ENCODE measurements around the gene CCDC182.

The CCDC182 gene

DNA sequence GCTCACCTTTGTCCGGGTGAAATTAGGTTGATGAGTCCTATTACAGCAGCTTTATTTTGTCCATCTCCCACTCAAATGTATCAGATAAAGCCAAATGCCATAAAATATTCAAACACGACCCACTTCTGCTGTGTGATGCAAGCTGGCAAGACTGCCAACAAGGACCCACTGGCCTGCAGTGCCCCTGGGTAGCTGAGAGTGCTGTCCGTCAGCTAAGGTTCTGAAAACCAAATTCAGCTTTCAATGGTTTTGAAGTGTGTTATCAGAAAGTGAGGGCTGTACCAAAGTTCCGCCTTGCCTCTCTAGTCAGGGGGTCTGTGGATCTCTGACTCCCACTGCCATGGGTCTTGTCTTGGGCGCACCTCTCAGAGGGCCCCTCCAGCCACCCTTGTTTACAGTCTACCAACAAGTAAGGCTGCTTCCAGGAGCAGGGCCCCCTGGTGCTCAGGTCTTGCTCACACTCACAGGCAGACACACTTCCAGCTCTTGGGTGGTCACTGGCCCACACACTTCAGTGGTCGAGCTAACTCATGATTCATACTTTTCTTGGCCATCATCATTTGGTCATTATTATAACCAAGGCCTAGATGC is 10.5 kb upstream of the CCDC182 start:
- DNase-seq: no peak

DNA sequence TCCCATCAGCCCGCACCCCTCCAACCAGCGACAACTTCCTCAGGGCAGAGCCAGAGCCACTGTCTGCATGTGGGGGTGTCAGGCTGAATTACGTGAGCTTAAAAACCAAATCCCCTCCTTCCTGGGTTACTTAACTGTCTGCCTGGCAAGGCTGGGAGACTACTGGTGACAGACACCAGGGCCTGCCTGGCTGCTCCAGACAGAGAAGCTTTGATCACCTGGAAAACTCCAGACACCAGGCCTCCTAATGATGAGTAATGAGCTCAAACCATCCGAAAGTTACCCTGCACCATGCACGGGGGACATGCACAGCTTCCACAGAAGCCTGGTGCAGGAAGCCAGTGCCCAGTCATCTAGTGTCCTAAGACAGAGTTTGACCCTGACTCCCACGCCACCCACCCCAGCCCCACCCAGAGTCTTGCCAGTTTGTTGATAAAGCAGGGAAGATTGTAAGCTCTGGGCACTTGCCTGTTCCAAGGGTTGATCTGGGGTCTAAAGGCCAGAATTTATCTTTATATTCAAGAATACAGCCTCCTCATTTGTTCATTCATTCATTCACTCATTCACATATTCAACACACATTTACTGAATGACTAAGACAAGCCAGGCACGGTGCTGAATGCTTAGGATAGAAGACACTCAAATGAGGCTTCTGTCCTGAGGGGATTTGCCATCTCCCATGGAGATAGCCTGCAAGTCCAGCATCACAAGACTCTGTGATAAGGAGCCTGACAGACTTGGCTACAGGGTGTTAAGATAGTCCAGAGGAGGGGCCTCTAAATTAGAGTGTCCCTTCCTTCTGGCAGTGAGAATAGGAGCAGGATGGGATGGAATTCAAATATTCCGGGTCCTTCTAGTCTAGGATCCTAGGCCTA is 7.2 kb upstream of the CCDC182 start:
- no peak for DNase-seq

DNA sequence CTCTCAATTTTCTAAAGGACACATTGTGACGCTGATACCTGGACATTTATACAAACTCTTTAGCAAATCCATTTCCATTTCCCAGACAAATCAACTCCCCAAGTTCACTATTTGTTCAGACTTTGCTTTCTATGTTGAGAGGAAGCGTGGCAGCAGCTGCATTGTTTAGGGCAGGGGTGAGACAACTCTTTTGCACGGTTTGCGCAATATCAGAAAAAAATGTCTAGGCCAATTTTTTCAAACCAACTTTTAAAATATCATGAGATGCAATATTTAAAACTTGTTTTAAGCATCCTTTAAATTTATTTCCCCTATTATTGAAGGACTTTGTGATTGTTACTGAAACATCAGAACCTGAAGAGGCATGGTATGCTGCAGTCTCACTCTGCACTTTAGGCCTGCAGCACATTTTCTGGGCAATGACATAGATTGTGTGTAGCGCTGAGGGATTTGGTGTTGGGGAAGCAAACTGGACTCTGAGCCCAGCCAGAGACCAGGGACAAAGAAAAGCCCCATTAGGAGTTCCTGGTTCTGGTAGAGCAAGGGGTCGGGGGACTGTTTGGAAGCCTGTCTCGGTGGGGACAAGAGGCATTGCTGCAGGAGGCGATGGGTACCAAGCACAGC is 6.4 kb upstream of the CCDC182 start:
- no peak for DNase-seq

DNA sequence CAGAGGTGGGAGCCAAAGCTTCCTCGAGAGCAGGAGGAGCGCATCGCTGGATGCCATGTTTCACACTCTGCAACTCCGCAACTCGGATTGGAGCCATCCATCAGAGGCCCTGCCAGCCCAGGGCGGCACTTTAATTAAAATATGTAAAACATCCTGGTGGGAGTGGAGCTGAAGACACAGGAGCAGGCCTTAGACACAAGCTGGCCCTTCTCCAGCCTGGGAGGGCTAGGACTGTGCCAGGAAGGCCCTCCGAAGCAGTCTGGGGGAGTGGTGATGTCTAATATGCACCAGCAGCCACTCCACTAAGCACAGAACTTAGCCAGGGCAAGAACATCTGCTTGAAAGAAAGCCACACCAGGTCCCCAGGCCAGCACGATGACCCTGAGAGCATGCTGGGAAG is 5.8 kb upstream of the CCDC182 start:
- no peak for DNase-seq

DNA sequence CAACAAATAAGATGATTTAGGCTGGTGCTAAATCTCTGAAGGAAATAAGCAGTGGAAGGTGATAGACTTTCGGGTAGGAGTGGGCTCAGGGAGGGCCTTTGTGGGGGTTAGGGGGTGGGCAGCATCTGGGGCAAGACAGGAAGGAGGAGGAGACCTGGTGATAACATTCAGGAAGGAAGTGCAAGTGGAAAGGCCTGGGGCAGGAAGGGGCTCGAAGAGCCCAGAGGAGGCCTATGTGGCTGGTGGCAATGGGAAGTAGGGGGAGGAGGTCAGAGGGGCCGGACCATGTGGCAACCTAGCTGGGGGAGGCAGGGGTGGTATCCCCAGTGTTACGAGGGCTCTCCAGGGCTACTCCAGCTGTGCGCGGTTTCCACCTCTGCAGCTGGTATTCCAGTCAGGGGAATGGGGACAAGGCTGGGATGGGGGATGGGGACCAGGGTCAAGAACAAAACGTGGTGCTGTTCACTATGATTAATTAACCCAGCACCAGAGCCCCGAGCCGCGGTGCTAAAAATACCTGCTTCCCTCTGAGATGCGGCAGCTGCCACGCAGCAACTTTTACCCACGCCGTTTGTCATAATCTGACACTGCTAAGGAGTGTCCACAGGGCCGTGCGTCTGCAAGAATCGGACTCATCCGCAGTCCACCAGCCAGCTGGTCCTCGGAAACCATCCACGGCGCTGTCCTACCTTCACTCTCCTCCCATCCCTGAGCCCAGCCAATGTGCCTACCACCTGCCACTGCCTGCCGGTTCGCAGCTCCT is 5.2 kb upstream of the CCDC182 start:
- DNase-seq: no peak

DNA sequence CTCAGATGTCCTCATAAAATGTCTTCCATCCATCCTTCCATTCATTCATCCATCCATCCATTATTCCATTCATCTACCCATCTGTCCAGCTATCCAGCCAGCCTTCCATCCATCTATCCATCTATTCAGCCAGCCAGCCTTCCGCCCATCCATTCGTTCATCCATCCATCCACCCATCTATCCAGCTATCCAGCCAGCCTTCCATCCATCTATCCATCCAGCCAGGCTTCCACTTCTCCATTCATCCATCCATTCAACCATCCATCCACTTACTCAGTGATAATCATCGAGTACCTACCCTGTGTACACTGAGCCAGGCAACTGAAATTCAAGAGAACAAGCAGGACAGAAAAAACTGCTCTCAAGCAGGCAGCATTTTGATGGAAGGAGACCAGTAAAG is 4.6 kb upstream of the CCDC182 start:
- no peak for DNase-seq

DNA sequence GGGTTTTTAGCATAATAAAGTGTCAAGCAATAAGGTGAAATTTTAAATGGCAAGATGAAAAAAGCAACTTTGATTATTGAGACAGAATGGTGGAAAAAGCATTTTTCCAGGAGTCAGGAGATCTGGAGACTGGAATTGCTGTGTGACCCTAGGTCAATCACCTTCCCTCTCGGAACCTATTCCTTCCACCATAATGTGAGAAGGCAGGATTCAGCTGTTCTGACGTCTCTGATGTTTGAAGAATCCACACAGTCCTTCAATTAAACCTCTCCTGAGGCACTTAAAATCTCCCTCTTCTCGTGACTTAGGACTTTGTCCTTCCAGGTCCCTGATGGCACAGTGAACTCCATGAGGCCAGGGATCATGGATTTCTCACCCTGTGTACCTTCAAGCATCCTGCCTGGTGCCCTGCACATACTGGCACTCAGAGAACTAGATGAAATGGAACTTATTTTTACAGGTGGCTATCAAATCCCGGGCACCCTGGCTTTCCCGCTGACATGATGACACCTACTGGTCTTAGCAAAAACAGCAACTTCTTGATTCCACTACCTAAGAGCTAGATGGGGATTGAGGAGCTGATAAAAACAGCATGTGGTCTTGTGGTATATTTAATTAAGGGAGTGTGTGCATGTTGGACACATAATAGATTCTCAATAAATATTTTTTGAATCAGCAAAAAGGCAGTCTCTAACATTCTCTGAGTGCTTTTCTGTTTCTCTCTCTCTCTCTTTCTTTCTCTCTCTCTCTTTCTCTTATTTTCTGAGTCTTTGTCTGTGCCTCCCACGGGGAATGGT is 2.3 kb upstream of the CCDC182 start:
- DNase-seq: peak; percentile 27

DNA sequence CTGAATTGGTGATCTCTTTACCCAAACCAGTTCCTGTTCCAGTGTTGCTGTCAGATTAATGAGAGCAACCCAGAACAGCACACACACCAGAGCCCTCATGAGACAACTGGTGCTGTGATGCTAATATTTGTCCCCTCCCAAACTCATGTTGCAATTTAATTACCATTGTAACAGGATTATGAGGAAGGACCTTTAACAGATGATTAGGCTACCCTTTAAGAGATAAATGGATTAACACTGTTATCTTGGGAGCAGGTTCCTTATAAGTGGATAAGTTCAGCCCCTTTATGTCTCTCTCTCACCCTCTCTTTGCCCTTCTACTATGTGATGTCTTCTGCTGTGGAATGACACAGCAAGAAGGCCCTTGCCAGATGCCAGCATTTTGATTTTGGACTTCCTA is 1.1 kb upstream of the CCDC182 start:
- DNase-seq: no peak

DNA sequence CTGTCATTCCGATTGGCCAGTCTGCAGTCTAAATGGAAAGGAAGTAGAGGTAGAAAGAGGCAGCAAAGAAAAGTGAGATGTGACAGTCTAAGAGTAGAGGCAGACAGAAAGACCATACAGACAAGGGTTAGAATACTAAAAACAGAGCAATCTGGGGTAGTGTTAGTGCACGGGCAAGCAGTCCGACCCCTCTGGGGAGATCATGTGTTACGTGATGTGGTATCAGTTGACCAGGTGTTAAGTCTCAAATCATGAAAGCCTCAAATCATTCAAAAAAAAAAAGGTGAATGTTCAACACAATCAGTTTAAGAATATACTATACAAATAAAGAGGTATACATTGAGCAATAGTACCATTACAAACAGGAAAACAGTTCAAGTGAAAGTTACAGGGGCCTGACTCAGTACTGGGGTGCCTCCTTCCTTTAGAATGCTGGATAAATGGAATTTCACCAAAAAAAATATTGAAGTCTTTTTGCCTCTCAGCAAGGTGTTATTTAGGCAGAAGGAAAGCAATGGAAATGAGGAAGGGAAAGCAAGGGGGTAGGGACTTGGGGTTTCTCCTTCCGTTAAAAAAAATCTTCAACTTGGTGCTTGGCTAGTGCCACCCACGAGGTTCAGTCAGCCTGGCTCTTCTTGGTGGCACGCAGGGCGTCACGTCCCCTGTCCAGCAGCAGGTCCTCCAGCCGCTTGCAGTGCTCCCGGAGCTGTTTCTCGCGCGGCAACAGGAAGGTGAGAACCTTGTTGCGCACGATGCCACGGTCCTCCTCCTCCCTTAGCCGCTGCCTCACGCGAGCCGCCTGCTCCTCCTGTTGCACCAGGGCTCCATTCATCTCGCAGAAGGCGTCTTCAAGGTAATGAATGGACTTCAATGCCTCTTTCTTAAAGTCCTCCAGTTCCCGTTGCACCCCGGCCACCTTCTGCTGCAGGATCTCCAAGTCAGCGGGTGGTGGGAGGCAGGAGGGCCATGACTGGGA is 616 bp downstream of the CCDC182 start:
- no peak for DNase-seq

DNA sequence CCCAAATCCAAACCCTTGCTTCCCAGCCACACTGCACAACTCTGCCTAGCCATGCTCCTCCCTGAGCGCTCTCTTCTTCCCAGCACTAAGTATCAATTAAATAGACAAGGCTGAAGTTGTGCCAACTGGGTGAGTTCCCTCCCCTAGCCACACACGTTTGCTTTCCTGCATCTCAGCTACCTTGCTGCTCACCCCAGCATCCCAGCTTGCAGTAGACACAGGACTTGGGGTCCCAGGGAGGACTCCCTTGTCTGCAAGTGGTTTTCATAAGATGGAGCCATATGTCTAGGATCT is 4.9 kb downstream of the CCDC182 start:
- DNase-seq: no peak

DNA sequence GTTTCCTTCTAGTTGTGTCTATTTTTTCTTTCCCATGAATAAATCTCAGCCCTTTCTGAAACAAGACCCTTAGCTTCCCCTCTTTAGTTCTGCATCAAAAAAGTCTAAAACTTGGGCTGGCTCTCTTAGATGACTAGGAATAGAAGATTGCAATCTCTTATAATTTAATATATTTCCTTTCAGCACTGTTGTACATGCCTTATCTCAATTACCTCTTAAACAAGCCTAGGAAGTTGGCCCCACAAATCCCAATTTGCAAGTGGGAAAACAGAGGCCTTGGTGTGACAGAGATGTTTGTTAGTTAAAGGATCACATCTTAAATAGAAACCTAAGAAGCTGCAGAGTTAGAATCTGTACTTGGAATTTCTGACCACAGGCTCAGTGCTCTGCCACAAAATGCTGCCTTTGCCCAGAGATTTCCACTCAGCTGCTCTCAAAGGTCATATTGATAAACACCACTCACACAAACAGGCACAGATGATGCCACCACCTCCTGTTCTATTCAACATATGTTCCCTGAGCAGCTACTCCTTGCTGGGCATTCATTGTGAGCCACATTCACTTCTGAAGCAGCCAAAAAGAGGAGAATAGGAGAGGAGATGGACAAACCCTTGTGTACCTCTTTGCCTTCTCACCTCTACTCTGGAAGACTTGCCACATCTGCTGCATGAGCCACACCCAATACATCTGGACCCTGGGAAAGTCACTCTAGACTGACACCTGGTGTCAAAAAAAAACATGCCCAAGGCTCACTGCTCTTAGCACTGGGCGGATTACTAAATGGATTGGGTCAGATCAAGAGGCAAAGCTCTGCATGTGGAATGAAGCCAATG is 5.5 kb downstream of the CCDC182 start:
- no peak for DNase-seq

DNA sequence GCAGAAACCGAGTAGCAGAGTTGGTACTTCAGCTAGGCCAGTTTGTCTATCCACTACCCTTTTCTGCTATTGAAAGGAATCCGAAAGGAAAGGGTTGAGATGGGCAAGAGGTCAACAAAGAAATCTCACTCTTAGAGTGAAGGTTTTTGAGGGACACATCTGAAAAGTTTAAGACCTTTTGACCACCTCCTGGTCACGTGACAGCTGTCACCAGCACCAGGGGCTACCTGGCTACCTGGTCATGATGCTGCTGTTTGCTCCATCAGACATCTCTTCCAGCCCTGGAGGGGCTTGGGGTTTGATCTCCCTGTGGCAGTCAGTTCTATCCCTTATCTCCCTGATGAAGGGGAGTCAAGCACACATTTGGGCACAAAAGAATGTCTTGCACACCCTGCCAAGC is 7.6 kb downstream of the CCDC182 start:
- DNase-seq: no peak

DNA sequence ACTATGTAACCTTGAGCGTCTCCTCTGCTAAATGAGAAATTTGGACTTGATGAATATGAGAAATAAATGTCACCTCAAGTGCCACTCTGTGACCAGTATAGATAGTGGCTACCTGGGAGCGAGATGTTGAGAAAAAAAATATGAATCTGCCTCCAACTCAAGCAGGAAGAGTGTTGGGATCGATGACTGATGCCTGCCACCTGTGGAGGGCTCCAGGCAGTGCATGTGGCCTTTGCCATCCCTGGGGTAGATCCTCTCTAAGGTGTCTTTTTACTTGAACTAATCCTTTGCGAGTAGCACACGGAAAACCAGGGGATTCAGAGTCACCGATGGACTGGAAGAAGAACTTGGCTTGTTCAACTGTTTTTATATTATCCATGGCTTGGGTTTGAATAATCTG is 9.4 kb downstream of the CCDC182 start:
- DNase-seq: no peak

DNA sequence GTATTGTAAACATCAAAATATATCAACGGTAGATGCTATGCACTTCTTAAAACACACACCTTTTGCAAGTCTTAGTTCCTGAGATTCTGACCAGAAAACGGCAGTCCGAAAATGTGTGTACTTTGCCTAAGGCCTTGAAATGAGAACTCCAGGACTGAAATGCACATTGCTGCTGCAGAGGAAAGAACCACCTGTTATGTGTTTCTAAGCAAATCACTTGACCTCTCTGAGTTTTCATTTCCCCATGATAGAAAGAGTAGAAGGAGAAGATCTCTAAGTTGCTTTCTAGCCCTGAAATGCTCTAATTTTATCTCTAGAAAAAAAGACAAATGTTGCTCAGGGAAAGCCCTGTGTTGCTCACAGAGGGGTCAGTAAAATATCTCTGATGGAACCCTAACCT is 9.9 kb downstream of the CCDC182 start:
- DNase-seq: no peak

DNA sequence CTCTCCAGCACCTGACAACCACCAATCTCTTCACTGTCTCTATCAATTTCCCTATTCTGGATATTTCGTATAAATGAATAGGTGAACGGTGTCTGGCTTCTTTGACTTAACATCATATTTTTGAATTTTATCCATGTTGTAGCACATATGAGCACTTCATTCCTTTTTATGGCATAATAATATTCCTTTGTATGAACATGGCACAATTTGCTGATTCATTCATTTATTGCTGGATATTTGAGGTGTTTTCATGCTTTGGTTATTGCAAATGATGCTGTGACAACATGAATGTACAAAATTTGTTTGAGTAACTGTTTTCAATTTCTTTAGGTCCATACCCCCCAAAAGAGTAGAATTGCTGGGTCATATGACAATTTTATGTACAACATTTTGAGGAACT is 12.0 kb downstream of the CCDC182 start:
- no peak for DNase-seq

DNA sequence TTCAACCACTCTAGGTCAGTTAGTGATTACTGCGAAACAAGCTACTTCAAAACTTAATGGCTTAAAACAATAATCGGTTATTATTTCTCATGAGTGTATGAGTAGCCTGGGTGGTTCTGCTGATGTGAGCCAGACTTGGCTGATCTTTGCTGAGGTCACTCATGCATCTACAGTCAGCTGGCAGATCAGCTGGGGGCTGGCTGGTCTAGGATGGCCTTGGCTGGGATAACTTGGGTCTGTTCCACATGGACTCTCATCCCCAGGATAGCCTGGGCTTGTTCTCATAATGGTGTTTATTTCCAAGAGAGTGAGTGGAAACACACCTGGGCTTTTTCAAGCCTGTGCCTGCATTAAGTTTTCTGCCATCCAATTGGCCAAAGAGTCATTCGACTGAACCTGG is 13.0 kb downstream of the CCDC182 start:
- DNase-seq: no peak

DNA sequence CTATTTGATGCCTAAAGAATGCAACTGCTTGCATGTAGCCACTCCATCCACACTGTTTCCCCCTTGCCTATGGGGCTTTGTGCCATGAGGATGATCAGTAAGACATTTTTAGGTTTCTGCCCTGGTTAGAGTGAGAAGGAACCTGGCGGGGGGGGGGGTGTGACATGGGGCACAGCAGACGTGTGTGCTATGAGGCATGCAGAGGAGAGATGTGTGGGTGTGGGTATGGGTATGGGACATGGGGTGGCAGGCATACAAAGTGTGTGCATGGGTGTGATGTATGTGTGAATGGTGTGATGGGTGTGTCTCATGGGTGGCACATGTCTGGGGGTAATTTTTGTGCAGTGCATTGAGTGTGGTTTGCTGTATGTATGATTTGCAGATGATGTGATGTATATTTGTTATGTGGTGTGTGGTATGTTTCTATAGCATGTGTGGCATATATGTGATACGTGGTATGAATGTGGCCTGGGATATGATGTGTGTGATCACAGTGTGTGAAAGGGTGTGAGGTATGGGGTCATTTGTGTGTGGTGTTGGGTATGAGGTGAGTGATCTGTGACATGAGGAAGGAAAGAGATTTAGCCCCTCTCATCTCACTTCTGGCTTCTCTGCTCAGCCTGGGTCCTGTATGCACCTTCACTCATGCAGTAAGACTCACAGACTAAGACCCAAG is 14.9 kb downstream of the CCDC182 start:
- no peak for DNase-seq

DNA sequence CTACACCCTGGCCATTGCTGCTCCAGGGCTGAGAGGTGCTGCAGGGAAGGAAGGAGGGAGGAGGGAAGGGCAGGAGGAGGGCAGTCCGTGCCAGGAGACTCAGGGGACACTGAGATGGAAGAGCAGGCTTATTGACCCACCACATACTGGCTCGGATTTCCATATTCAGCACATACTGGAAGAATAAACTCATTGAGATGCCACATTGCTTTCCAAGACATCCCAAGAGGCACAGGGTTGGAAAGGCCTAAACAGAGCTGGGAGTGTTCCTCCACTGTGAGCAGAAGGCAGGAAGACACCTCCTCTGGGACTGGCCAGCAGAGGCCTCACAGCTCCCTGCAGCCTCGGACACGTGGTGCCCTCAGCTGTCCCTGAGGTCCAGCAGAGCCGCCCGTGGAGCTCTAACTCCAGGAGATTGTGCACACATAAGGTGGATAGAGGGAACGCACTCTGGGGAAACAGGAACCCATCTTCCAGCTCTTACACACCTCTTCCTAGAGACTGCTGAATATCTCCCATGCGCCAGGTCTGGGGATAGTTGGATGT is 17.4 kb downstream of the CCDC182 start:
- DNase-seq: no peak

DNA sequence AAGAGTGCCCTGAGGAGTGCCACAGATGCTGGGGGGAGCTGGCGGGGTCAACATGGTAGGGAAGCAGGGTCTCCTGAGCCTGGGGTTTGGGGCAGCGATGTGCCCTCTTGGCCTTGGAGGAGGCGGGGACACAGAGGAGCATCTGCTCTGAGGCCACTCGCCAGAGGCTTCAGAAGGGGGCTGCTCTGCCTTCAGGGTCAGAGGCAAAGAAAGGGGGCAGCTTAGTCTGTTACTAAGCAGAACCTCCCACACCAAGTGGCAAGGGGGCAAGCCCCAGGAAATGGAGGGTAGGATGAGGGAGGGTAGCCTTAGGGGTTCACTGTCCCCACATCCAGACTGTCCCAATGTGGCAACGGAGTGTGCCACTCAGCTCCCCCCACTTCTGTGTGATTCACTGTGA is 18.3 kb downstream of the CCDC182 start:
- DNase-seq: no peak

All from amniotic stem cell (primary cell).